Liver (tissue), 3 donors: Measurements from ENCODE around the gene THRB.

ENCODE experiments used
- EGR1 ChIP-seq, 2 donors: IDR thresholded peaks; 2 replicates each; pipeline ENCODE4 v1.6.1; 2016 to 2018; ENCODE audit warnings: antibody characterized with exemption in 2 of 2, low read depth in 2 of 2
- GABPA ChIP-seq, 2 donors: IDR thresholded peaks in 1 of 2; conservative IDR thresholded peaks in 1 of 2; 2 replicates each; pipeline ENCODE4 v1.6.1; 2016; ENCODE audit warnings: antibody characterized with exemption in 2 of 2, mild to moderate bottlenecking in 1 of 2, moderate library complexity in 1 of 2
- JUND ChIP-seq, 2 donors: IDR thresholded peaks; 2 replicates each; pipeline ENCODE4 v1.6.1; 2016; ENCODE audit warnings: antibody characterized with exemption in 2 of 2
- MAX ChIP-seq: IDR thresholded peaks from 2 replicates; pipeline ENCODE4 v1.6.1; 2016; ENCODE audit warnings: antibody characterized with exemption
- RAD21 ChIP-seq, 2 donors: IDR thresholded peaks; 2 replicates each; pipeline ENCODE4 v1.6.1; 2016; ENCODE audit warnings: antibody characterized with exemption in 2 of 2, mild to moderate bottlenecking in 2 of 2
- ZBTB33 ChIP-seq: IDR thresholded peaks from 2 replicates; pipeline ENCODE4 v1.6.1; 2016; ENCODE audit warnings: antibody characterized with exemption
- TF ChIP-seq, protein P1 (sequence below): fragments of 150-350 bp; IDR thresholded peaks from 2 replicates; pipeline ENCODE4 v1.5.1; 2017; ENCODE audit warnings: improper control_type of control experiment, low read depth, low read length; ENCODE audit not compliant: missing input control
- TF ChIP-seq, protein P2 (sequence below): IDR thresholded peaks from 2 replicates; pipeline ENCODE4 v1.6.1; 2016; ENCODE audit warnings: antibody characterized with exemption
- donor health status: healthy.
- donor health status: healthy.

DNA sequence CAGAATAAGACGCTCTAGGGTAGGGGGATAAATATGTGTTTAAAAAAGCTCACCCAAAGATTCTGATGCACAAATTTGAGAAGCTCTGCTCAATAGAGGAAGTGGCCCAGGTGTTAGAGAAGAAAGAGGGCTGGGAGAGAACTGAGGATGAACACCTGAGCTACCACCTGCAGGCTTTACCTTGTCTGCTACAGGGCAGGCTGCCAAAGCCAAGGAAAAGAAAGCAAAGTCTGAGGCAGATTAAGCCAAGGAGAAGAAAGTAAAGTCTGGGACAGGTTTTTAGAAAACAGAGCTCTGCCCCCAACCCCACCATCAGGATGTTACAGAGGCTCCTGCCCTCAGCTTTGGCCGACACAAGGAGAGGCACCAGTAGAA is 92.9 kb downstream of the THRB start:
- TF ChIP-seq, protein P1, sequence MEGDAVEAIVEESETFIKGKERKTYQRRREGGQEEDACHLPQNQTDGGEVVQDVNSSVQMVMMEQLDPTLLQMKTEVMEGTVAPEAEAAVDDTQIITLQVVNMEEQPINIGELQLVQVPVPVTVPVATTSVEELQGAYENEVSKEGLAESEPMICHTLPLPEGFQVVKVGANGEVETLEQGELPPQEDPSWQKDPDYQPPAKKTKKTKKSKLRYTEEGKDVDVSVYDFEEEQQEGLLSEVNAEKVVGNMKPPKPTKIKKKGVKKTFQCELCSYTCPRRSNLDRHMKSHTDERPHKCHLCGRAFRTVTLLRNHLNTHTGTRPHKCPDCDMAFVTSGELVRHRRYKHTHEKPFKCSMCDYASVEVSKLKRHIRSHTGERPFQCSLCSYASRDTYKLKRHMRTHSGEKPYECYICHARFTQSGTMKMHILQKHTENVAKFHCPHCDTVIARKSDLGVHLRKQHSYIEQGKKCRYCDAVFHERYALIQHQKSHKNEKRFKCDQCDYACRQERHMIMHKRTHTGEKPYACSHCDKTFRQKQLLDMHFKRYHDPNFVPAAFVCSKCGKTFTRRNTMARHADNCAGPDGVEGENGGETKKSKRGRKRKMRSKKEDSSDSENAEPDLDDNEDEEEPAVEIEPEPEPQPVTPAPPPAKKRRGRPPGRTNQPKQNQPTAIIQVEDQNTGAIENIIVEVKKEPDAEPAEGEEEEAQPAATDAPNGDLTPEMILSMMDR = no peak
- no peak for TF ChIP-seq RAD21 (IDR thresholded peaks at IDR 0.05)
- TF ChIP-seq GABPA (IDR thresholded peaks at IDR 0.05 in 1 of 2, conservative IDR thresholded peaks at IDR 0.05 in 1 of 2) = no peak
- TF ChIP-seq MAX = no peak
- TF ChIP-seq ZBTB33 = no peak
- TF ChIP-seq, protein P2, sequence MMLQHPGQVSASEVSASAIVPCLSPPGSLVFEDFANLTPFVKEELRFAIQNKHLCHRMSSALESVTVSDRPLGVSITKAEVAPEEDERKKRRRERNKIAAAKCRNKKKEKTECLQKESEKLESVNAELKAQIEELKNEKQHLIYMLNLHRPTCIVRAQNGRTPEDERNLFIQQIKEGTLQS = no peak
- TF ChIP-seq JUND (IDR thresholded peaks at IDR 0.05) = no peak
- no peak for TF ChIP-seq EGR1 (IDR thresholded peaks at IDR 0.05; ENCODE audit: low read depth in 2 of 2)
